GM12878 (cell line): ENCODE results near the gene TMEM212. TPM values are rescaled to one million over a fixed set of nuclear protein-coding genes. Genes with fewer than 3 reads are reported as not detected.
A peak's percentile ranks its signal among the peaks of the same experiment; 100 is the strongest.

Experiments
- ATAC-seq: fragments of 200-7000 bp; cut with Tn5 transposase; 3 replicates; pipeline ENCODE4 v1.9.1; 2020; ENCODE audit warnings: mild to moderate bottlenecking, moderate library complexity
- BruUV-seq: library from RNA; stranded (reverse); fragments of 400-500 nt; replicated peaks from 2 replicates; lab custom pipeline; 2021; lab: Mats Ljungman, UMichigan
- CTCF ChIA-PET: fragments of 300-600 bp; sonication (Branson Sonifier 250); formaldehyde crosslinking; extraction: SDS; loops from one replicate; lab custom pipeline; 2021; ENCODE audit warnings: inconsistent platforms; lab: Yijun Ruan, JAX
- POLR2A ChIA-PET: fragments of 350-600 bp; formaldehyde crosslinking; extraction: SDS; loops from one replicate; lab custom pipeline; 2021; ENCODE audit warnings: inconsistent platforms; lab: Charles Lee
- RAD21 ChIA-PET: fragments of 300-600 bp; sonication (Branson Sonifier 250); formaldehyde crosslinking; loops from one replicate; lab custom pipeline; 2023; ENCODE audit warnings: antibody characterized with exemption; ENCODE audit not compliant: unreplicated experiment; lab: Charles Lee
- SMC1A ChIA-PET: fragments of 300-600 bp; sonication (Branson Sonifier 250); formaldehyde crosslinking; loops from one replicate; lab custom pipeline; 2023; ENCODE audit not compliant: unreplicated experiment, uncharacterized antibody; lab: Charles Lee
- DNase-seq: peaks from one replicate; pipeline ENCODE4 v3.0.0-alpha.2; 2011; ENCODE audit warnings: low read depth, low spot score
- FAIRE-seq: peaks from 3 replicates; lab custom pipeline; 2011; peaks lifted over from hg19 to GRCh38; lab: Jason Lieb, UNC
- H2AFZ ChIP-seq: 2 replicates; pipeline ENCODE4 v1.6.0; 2011; ENCODE audit warnings: low read depth, low read length, control low read depth; ENCODE audit not compliant: control insufficient read depth
- H3K27ac ChIP-seq: 2 replicates; pipeline ENCODE4 v1.5.1; 2011; ENCODE audit warnings: control low read depth; ENCODE audit not compliant: control insufficient read depth, insufficient read depth
- H3K27me3 ChIP-seq, 2 experiments: replicated peaks in 1 of 2; 2 replicates each; pipeline versions ENCODE4 v1.6.0 to v1.6.1; 2011; ENCODE audit warnings: low read length in 1 of 2; ENCODE audit not compliant: control insufficient read depth in 2 of 2, insufficient read depth in 2 of 2
- H3K36me3 ChIP-seq, 2 experiments: 2 replicates each; pipeline ENCODE4 v1.5.1; 2011; ENCODE audit warnings: low read length in 1 of 2; ENCODE audit not compliant: control insufficient read depth in 2 of 2, insufficient read depth in 2 of 2
- H3K4me1 ChIP-seq: 2 replicates; pipeline ENCODE4 v1.6.1; 2011; ENCODE audit warnings: mild to moderate bottlenecking, low read length, moderate library complexity, mixed read lengths; ENCODE audit not compliant: control insufficient read depth, insufficient read depth
- H3K4me2 ChIP-seq: 2 replicates; pipeline ENCODE4 v1.6.0; 2011; ENCODE audit warnings: control low read depth; ENCODE audit not compliant: control insufficient read depth, insufficient read depth
- H3K4me3 ChIP-seq: fragments of 200-600 bp; sonication (generic); 2 replicates; pipeline ENCODE4 v1.5.1; 2016
- H3K79me2 ChIP-seq: 2 replicates; pipeline ENCODE4 v1.6.0; 2011; ENCODE audit warnings: low read length; ENCODE audit not compliant: control insufficient read depth, insufficient read depth
- H3K9ac ChIP-seq: 2 replicates; pipeline ENCODE4 v1.8.0; 2011; ENCODE audit warnings: low read length, control low read depth, mixed read lengths; ENCODE audit not compliant: control insufficient read depth, insufficient read depth
- H3K9me3 ChIP-seq: replicated peaks from 3 replicates; pipeline ENCODE4 v1.5.1; 2011; ENCODE audit warnings: mild to moderate bottlenecking, low read length; ENCODE audit not compliant: control insufficient read depth, insufficient read depth
- H4K20me1 ChIP-seq: 2 replicates; pipeline ENCODE4 v1.6.0; 2011; ENCODE audit not compliant: control insufficient read depth, insufficient read depth
- IRF3 ChIP-seq: fragments of 450-650 bp; IDR thresholded peaks from 2 replicates; pipeline ENCODE4 v1.6.1; 2014; ENCODE audit warnings: mild to moderate bottlenecking
- USF1 ChIP-seq: IDR thresholded peaks from 2 replicates; pipeline ENCODE4 v1.6.1; 2011; ENCODE audit warnings: borderline replicate concordance, low read depth, mild to moderate bottlenecking, moderate library complexity, mixed read lengths, low read length; ENCODE audit not compliant: insufficient read depth; ENCODE audit errors: extremely low read length
- ZBTB33 ChIP-seq: fragments of 450-650 bp; IDR thresholded peaks from 2 replicates; pipeline ENCODE4 v1.6.1; 2017; ENCODE audit warnings: mild to moderate bottlenecking
- WGBS: methylation state at CpG from one replicate; pipeline ENCODE4 v1.1.6; 2016; ENCODE audit warnings: low lambda C conversion rate; ENCODE audit not compliant: insufficient replicate concordance, insufficient coverage; ENCODE audit errors: missing lambda C conversion rate; 5-methylcytosine and 5-hydroxymethylcytosine counted together
- in situ Hi-C: fragments of 300-500 bp; cut with MboI; formaldehyde crosslinking; loops from 9 replicates; pipeline ENCODE4 v1.14.3; 2018; ENCODE audit warnings: mixed read lengths
- intact Hi-C: fragments of 100-400 bp; cut with micrococcal nuclease; formaldehyde crosslinking; loops from one replicate; pipeline ENCODE4 v1.14.2; 2022; ENCODE audit not compliant: unreplicated experiment
- polyA plus RNA-seq, 11 experiments: library from polyadenylated mRNA; depleted of rRNA in 4 of 11; unstranded in 6 of 11; stranded (reverse) in 5 of 11; fragments of >200 nt; fragmentation: Nextera tagmentation in 4 of 11; fragmentation: Illumina TruSeq in 1 of 11; extraction: Ambion mirVana in 4 of 11; extraction: Trizol in 1 of 11; gene quantifications; 1 replicate in 1 of 11; 2 replicates in 10 of 11; pipeline versions ENCODE4 v1.2.1 to v1.2.3, GENCODE V29; 2011 to 2016; ENCODE audit warnings: inconsistent platforms in 2 of 11, missing spikeins in 2 of 11, low read depth in 1 of 11
- total RNA-seq, 4 experiments: library from RNA; depleted of rRNA in 3 of 4; stranded (reverse); fragments of >200 nt in 3 of 4; fragmentation: Illumina TruSeq in 1 of 4; extraction: Trizol in 1 of 4; gene quantifications; 2 replicates each; pipeline versions ENCODE4 v1.2.1 to v1.2.3, GENCODE V29; 2013 to 2021

Gene TMEM212
- total and polyA plus RNA-seq, 10 of the 15 experiments (the other 5 are each of a cell fraction or from before 2014, with no cell fraction given) = not detected

GRCh38 chr3:171824824-171825221 is 18.3 kb upstream of the TMEM212 start:
- SMC1A ChIA-PET = interaction anchor here (0.6 to 4.4 kb wide), 10 partner anchors 9 to 82 kb away, joined by 3 to 35 read pairs (median 3); no protein-coding TSS in a partner anchor
- Histone ChIP-seq H3K79me2 (no peaks in the 10 kb centered on the region), H4K20me1 (no peaks in the 10 kb centered on the region), H3K4me2 (no peak overlapping the region), H3K4me1 (no peaks in the 10 kb centered on the region), H3K4me3 (no peak overlapping the region), H3K27me3 (no peaks in the 10 kb centered on the region; a peak in 1 of 4 replicates), H3K36me3 (no peaks in the 10 kb centered on the region), H3K9me3 (no peaks in the 10 kb centered on the region), H2AFZ (no peak overlapping the region), H3K27ac (no peak overlapping the region), H3K9ac (no peak overlapping the region)
- POLR2A ChIA-PET = interaction anchor here (1.0 to 1.9 kb wide), 2 partner anchors 23 to 33 kb away, joined by 3 to 8 read pairs; no protein-coding TSS in a partner anchor
- in situ Hi-C loops = no loop called here
- DNase-seq (no peak), FAIRE-seq (no peak), ATAC-seq (no peak)
- WGBS = 76% methylated on average over 7 of the region's 7 CpGs
- CTCF ChIA-PET = interaction anchor here (1.0 to 2.3 kb wide), 6 partner anchors 9 to 210 kb away, joined by 3 to 11 read pairs (median 4); no protein-coding TSS in a partner anchor
- intact Hi-C loops = no loop called here
- TF ChIP-seq ZBTB33 = peak; percentile 87
- TF ChIP-seq IRF3 = no peak
- no peak for TF ChIP-seq USF1
- RAD21 ChIA-PET = interaction anchor here (0.8 to 1.6 kb wide), 3 partner anchors 11 to 52 kb away, joined by 3 to 6 read pairs (median 3); no protein-coding TSS in a partner anchor
- BruUV-seq = no TSS peak
